NCI-H524 treated with DMSO at 0.1 percent for 48 hours (cell line): ENCODE measurements around the gene KCNJ6.
"Not testable (repeated sequence)": the region's sequence is repeated elsewhere in the genome, so short reads cannot be mapped to it uniquely, and the experiment has no call there.

Experiments
- DNase-seq: peaks from one replicate; lab custom pipeline; 2025; lab: John Stamatoyannopoulos, UW

Gene KCNJ6

DNA sequence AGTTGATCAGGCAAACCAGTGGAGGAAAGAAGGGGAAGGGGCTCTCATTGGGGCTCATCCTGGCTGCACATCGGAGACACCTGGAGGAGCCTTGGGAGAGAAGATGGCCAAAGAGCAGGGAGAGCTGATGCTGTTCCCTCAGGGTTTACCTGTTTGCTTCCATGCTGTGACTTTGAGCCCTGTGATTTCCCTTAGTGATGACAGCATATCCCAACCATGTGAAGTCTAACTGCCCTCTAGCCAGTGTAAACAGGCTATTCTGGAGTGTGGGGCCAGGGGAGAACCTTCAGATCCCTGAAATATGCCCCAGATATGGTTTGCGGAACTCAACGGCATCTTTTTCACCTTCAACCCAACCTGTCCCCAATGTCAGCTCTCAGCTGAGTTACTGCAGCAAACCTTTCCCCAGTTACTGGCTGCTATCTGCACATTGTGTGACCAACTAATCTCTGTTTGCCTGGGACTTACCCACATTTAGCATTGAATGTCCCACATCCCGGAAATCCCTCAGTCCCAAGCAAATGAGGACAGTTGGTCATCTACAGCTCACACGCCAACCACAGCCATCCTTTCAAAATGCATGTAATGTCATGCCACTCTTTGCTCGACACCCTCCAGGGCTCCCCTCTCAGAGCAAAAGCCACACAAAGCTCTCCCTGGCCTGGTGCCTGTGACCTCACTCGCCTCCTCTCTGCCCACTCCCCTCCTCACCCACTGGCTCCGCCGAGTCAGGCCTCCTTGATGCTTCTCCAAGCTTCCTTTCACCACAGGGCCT, 242.3 kb downstream of the KCNJ6 start:
- no peak for DNase-seq

DNA sequence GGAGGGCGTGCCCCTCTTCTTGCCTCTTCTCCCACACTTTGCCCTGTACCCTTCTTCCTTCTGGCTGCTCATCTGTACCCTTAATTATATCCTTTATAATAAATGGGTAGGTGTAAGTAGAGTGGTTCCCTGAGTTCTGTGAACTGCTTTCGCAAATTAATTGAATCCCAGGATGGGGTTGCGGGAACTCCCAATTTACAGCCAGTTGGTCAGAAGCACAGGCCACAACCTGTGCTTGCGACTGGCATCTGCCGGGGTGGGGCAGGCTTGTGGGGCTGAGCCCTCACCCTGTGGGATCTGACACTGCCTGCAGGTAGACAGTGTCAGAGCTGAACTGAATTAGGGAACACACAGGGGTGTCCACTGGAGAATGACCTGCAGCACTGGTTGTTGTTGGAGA, 244.9 kb downstream of the KCNJ6 start:
- no peak for DNase-seq

DNA sequence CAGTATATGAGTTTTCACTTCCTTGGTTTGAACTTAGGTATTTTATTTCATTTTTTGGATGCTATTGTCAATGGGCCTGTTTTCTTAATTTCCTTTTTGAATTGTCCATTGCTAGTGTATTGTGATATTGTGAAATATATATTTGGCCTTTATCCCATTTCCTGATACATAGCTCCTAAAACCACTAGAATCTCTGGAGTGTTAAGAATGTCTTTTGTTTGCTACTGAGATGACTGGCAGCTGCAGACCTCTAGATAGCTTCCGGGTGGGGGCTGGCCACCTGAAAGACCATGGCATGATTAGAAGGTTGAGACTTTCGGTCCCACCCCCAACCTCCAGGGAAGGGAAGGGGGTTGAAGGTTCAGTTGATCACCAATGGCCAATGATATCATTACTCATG, 245.4 kb downstream of the KCNJ6 start:
- DNase-seq, result no peak

DNA sequence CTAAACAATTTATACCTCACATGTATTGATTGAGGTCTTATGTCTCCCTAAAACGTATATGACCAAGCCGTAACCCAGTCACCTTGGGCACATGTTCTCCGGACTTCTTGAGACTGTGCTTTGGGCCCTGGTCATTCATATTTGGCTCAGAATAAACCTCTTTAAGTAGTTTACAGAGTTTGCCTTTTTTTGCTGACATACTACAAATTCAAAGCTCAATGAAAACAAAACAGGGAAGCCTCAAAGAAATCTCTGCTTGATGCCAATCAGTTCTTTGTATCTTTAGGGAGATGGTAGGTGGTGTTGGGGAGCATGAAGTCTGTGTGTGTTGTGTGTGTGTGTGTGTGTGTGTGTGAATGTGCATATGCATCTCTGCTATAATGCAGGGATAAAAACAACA, 247.0 kb downstream of the KCNJ6 start:
- no peak for DNase-seq

DNA sequence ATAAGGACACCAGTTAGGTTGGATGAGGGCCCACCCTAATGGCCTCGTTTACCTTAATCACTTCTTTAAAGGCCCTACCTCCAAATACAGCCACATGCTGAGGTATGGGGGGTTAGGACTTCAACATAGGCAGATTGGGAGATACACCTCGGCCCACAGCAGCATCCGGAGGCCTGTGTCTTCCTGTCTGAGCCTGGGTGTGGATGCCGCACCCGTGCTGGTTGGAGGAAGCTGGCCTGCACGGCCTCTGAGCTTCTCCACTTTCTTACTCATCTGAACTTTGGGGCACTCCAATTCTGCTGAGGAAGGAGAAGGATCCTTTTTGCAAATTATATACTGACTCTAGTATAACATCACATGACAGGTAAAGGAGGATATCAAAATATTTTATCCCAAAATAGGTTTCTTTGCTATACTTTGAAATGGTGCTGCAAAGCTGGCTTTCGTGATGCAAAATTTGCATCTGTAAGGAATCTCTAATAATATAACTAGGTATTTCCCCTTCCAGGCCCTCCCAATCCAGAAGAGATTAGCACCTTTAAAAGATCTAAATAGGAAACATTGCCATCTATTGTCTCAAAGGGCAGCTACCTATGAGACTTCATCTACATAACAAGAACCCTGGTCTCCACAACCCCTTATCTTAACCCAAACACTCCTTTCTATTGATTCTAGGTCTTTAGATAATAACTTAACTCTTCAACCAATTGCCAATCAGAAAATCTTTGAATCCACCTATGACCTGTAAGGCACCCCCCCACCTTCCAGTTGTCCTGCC, 247.6 kb downstream of the KCNJ6 start:
- no peak for DNase-seq

DNA sequence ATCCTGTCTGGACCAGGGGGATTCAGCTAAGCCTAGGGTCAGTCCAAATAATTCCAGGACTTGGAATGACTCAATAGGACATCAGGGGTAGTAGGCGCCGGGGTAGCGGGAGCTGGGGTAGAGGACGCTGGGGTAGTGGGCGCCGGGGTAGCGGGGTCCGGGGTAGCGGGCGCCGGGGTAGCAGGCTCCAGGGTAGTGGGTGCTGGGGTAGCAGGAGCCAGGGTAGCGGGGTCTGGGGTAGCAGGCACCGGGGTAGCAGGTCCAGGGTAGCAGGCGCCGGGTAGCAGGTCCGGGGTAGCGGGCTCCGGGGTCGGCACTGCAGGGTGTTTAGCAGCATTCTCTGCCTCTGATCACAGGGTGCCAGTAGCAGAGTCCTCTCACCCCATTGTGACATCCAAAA, 248.9 kb downstream of the KCNJ6 start:
- DNase-seq, result no peak

DNA sequence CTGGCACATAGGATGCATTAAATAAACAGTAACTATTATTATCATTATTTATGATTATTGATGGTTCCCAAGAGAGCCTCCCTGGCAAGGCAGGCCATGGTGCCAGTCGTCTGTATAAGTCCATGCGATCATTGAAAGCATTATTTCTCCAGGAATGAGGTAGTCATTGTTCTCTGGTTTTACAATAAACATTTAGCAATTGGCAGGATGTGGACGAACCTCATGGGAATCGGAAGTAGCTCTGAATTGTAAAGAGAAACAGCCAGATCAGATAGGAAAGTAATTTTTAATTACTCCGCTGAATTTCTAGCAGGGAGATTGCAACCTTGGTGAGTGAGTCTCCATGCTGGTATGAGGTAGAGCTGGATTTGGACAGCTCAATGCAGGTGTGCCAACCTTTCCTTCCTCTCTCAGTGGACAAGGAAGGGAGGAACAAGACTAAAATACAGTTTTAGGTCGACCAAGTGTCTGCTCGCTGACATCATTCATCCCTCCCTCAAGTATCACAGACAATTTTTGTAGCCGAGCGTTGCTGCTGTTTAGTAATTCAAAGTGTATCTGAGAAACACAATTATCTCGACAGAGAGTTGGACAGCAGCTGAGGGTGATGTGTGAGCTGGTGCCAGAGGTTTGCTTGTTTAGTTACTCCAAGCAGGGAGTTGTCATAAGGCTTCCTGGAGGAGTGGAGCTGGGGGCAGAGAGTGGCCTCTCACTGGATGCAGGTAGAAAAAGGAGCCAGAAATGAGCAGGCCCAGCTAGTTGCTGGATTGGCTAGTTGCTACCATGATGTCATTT, 250.8 kb downstream of the KCNJ6 start:
- no peak for DNase-seq

DNA sequence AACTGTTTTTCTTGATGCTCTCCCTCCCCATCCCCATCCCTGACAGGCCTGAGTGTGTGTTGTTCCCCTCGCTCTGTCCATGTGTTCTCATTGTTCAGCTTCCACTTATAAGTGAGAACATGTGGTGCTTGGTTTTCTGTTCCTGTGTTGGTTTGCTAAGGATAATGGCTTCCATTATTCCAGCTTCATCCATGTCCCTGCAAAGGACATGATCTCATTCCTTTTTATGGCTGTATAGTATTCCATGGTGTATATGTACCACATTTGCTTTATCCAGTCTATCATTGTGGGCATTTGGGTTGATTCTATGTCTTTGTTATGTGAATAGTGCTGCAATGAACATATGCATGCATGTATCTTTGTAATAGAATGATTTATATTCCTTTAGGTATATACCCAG, 254.0 kb downstream of the KCNJ6 start:
- not testable (repeated sequence) for DNase-seq

DNA sequence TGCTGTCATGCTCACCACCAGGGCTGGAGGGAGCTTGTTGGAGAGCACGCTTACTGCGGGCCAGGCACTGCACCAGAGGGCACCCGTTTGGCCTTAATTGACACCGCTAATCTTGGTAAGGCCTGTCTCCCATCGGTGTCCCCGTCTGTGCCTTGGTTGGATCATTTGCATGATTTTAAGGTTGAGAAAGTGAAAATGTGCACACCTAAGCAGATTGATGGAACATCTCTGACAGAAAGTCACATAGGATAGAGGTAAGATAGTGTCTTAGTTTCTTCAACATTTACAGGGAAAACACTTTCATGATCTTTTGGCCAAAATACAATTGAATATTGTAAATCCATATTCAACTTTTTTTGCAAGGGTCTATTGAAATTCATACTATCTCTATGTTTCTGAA, 255.5 kb downstream of the KCNJ6 start:
- no peak for DNase-seq

DNA sequence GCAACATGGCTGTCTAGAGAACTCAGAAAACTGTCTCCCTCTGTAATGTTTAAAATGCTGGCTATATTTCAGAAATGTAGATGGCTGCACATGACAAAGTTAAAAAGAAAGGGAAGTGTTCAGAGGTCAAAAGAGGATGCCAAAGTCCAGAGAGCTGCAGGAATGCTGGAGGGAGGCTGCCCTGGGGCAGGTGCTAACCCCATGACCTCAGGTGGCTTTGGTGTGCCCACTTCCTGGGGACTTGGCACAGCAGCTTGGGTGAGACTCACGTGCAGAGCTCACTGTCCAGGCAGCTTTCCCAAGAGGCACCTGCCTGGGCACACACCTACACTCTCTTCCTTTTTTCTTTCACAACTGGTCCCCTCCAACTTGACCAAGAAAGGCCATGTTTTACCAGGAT, 256.4 kb downstream of the KCNJ6 start:
- DNase-seq, result no peak

DNA sequence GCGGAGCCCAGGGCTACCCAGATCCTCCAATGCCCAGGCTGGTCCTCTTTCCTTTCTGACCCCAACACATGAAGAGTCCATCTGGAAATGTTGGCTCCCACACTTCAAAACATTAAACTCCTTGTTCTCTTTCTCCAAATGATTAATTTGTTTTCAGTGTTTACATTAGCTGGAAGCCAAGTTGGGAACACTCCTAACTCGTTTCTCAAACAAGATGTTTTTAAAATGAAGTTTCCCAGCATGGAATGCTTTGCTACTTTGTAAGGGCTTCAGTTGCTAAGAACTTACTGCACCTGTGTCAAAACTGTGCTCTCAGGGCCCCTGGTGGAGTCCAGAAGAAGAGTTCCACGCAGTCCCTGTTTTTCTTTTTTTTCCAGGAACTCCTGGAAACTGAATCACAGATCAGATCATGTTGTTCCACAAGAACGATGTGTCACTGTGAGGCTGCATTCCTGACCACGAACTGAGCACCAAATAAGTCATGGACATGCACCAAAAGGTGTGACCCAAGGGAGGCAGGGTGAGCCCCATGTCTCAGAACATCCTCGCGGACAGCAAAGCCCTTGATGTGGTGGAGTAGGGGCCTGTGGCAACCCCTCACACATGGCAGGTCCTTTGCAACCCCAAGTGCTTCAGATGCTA, 257.3 kb downstream of the KCNJ6 start:
- no peak for DNase-seq

DNA sequence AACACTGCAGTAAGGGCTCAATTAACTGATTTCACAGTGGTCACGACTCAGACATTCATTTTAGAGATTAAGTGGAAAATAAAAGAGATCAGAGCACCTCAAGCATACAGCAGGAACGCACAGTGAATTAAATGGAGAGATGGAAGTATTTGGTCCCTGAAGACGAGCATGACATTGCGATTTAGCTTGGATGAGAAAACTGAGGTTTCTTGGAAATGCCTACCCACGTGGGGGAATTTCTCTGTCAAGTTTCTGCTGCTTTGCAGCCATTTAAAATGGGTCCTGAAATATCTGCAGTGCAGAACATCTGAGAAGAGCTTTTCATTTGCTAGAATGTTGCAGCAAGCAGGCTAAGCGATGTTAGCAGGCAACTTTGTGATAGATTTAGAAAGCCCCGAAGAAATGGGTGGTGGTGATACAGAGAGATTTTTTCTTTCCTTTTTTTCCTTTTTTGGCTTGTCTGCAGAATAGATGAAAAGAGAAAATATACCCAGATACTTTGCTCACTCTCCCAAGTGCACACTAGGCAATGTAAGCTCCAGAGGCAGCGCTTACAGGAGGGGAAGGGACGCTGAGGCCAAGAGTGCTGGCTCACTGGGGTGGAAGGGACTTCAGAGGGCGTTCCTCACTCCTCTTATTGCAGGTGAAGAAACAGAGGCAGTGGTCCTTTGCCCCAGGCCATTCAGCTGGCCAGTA, 258.0 kb downstream of the KCNJ6 start:
- DNase-seq, result no peak

DNA sequence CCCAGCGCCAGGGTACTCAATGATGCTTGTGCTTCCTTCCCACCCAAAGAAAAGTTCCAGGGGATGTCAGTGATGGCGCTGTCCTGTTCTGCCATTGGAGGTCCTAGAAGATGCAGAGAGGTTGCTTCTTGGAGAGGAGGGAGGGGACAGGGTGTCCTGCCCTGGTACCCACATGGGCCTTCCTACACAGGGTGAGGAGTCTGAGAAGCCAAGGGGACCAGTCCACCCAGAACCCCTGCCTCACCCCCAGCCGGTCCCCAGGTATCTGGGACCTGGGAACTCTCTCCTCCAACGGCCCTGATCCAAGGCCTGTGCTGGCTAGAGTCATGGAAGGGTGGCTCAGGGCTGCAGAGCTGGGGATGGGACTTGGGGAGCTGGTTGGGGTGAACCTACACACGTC, 259.4 kb downstream of the KCNJ6 start:
- no peak for DNase-seq

DNA sequence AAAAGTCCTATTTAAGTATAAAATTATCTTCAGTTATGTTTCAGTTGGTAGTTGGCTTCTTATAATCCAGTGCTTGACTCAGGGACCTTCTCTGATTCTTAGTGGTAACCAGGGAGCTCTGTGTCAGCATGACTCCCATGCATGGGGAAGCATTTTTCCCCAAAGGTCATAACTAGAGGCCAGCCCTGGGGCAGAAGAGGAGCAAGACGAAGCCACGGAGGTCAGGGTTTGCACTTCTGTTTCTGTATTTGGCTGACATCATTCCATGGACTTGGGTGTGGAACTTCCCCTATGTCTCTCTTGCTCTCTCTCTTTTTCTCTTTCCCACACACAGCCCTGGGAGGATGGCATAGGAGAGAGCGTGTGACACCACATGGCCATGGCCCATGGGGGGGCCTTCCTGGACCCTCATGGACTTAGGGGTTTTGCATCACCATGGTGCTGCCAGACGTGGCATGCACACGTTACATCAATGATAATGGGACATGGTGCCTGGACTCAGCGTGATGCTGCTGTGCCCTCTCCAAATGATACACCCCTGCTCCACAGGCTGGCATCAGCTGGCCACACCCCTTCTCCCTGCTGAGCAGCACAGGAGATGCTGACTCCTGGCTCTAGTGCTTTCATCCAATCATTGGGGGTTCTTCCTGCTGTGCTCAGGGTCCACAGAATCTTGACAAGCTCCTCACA, 260.5 kb downstream of the KCNJ6 start:
- no peak for DNase-seq

DNA sequence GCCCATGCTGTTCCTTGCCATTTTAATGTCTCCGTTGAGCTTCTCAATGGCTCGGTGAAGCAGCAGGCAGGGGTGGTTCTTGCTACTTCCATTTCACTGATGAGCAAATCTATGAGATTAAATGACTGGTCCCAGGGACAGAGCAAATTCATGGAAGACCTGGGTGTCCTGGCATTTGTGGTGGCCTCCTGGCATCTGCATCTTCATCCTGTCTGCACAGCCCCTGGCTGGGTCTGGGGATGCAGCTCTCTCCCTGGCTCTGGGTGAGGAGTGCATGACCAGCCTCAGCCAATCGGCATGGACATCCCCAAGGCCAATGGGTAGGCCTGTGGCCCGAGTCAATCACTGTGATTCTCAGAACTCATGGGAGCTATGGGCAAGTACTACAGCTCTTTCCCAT, 261.7 kb downstream of the KCNJ6 start:
- DNase-seq, result no peak

DNA sequence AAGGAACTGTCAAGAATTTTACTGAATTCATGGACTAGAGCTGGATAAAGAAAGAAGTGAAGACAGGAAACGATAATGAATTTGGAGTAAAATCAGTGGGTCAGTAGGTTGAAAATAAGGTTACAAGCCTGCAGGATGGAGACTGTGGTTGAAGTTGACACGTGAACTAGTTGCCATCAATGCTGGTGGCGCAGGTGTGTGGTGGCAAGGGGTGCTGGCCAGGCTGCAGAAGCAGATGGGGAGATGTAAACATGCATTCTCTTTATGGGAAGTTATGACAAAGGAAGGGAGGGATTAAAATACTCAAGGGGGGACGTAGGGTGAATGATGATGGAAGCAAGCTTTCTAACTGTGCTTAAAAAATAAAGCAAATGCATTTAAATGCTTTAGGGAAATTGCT, 263.1 kb downstream of the KCNJ6 start:
- DNase-seq, result no peak

DNA sequence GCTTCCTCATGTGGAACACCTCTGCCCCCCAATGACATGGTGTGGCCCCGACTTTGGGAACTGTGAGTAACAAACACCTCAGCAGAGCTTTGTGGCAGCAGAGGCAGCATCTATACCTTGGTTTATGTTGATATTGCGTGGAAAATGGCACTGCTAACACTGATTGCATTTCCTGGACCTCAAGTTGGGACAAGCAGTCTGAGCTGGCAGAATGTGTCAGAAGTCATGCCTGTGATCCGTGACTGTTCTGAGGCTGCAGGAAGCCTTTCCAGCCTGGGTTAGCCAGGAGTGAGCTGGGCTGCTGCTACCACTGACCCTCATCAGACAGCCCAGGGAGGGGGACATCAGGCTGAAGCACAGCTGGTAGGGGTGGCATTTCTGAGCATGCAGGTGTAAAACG, 268.5 kb downstream of the KCNJ6 start:
- DNase-seq, result no peak

DNA sequence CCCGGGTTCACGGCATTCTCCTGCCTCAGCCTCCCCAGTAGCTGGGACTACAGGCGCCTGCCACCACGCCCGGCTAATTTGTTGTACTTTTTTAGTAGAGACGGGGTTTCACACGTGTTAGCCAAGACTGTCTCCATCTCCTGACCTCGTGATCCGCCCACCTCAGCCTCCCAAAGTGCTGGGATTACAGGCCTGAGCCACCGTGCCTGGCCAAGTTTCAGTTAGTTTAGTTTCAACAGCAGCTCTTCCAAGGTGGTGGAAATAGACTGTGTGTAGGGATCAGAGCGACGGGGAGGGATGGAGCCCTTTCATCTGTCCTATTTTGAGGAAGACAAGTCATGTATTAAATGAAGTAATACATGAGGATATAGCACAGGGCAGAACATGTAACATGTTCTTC, 269.5 kb downstream of the KCNJ6 start:
- DNase-seq, result not testable (repeated sequence)

DNA sequence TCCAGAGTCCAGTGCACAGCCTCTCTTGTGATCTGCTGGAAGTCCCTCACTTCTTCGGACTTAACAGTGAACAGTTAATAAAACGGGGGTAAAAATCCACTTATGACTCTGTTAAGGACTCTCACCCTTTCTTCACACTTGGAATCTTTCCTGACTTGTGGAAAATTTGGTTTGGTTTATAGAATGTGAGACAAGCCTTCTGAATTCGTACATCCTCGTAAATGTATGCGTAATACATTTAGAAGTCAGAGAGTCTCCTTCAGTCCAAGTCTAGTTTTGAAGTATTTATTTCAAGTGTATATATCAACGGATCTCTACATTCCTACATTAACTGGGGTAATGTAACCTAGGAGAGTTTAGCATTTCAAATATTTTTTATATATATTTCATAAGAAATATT, 270.4 kb downstream of the KCNJ6 start:
- DNase-seq, result no peak

DNA sequence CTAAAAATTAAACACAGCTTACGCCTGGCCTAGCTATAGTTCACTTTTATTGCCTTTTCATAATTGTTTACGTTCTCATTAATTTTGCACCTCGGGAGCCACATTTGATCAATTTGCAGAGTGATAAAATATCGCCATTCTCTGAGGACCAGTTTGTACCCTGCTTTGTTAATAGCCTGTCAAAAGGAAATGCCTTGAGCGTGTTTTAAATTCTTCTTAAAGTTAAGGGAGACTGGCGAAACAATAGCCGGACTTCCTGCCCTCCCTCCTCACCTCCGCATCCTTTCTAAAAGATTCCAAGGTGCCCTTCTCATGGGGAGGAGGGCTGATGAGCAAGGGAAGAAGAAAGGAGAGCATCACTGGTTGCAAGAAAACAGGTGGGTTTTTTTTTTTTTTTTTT, 271.6 kb downstream of the KCNJ6 start:
- no peak for DNase-seq

DNA sequence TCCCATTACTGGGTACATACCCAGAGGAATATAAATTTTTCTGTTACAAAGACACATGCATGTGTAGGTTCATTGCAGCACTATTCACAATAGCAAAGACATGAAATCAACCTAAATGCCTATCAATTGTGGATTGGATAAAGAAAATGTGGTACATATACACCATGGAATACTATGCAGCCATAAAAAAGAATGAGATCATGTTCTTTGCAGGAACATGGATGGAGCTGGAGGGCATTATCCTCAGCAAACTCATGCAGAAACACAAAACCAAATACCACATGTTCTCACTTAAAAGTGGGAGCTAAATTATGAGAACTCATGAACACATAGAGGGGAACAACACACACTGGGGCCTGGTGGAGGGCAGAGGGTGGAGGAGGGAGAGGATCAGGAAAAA, 272.4 kb downstream of the KCNJ6 start:
- not testable (repeated sequence) for DNase-seq
